ENCODE measurements around the gene GRID1. TPM values are rescaled to one million over a fixed set of nuclear protein-coding genes. Genes with fewer than 3 reads are reported as not detected.

GRID1 gene
- total RNA-seq, 1 donor from 2014 or later: 1.1 TPM

DNA sequence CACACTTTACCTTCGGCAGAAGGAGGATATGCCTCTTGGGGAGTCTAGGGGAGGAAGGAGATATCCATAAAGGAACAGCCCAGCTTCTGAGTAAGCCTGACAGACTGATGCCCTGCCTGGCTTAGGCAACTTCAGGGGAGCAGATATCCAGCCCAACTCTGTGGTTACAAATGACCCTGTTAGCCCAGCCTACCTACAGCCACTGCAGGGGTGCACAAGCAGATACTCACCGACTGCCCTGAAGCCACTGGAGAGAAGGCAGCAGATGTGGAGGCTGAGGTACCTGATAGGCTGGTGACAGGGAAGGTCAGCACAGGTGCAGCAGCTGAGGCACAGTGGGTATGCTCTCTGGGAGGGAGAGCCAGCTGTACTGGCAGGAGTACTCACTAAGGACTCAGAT is 770.2 kb downstream of the GRID1 start:
- no peaks in the 10 kb centered on the region for H3K36me3 Mint-ChIP-seq (ENCODE audit: low read depth)
- no peak overlapping the region for H3K4me3 Mint-ChIP-seq
- H3K4me1 Mint-ChIP-seq: peaks cover 13% of the 10 kb centered on the region
- TF ChIP-seq, protein P1, sequence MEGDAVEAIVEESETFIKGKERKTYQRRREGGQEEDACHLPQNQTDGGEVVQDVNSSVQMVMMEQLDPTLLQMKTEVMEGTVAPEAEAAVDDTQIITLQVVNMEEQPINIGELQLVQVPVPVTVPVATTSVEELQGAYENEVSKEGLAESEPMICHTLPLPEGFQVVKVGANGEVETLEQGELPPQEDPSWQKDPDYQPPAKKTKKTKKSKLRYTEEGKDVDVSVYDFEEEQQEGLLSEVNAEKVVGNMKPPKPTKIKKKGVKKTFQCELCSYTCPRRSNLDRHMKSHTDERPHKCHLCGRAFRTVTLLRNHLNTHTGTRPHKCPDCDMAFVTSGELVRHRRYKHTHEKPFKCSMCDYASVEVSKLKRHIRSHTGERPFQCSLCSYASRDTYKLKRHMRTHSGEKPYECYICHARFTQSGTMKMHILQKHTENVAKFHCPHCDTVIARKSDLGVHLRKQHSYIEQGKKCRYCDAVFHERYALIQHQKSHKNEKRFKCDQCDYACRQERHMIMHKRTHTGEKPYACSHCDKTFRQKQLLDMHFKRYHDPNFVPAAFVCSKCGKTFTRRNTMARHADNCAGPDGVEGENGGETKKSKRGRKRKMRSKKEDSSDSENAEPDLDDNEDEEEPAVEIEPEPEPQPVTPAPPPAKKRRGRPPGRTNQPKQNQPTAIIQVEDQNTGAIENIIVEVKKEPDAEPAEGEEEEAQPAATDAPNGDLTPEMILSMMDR (conservative IDR thresholded peaks at IDR 0.05): no peak
- H3K27me3 Mint-ChIP-seq (ENCODE audit: low read depth): peaks cover 2% of the 10 kb centered on the region
- H3K9me3 Mint-ChIP-seq: no peaks in the 10 kb centered on the region
- no peak overlapping the region for H3K27ac Mint-ChIP-seq (ENCODE audit: unreplicated experiment)
- DNase-seq (ENCODE audit: low read depth, low spot score): no peak

DNA sequence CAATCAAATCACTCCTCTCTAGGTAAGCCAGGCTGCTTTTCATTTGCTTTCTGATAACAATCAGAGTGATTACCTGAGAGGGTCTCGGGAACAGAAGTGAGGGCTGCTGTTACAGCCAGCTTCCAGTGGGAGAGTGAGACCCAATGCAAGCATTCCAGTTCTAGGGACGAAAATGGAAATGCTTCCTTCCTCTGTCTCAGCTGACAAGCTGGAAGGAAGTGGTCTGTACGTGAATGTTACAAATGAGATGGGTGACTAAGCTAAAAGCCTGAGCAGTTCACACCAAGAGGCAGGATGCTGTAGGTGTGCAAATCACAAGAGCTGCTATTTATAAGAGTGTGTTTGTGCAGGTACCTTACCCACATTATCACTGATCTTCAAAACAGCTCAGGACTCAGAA is 772.4 kb downstream of the GRID1 start:
- TF ChIP-seq, protein P1 (conservative IDR thresholded peaks at IDR 0.05): no peak
- H3K27ac Mint-ChIP-seq (ENCODE audit: unreplicated experiment): no peak overlapping the region
- no peak for DNase-seq (ENCODE audit: low read depth, low spot score)
- no peaks in the 10 kb centered on the region for H3K36me3 Mint-ChIP-seq (ENCODE audit: low read depth)
- H3K27me3 Mint-ChIP-seq (ENCODE audit: low read depth): peaks cover 2% of the 10 kb centered on the region
- no peaks in the 10 kb centered on the region for H3K9me3 Mint-ChIP-seq
- H3K4me1 Mint-ChIP-seq: peaks cover 8% of the 10 kb centered on the region
- no peak overlapping the region for H3K4me3 Mint-ChIP-seq

DNA sequence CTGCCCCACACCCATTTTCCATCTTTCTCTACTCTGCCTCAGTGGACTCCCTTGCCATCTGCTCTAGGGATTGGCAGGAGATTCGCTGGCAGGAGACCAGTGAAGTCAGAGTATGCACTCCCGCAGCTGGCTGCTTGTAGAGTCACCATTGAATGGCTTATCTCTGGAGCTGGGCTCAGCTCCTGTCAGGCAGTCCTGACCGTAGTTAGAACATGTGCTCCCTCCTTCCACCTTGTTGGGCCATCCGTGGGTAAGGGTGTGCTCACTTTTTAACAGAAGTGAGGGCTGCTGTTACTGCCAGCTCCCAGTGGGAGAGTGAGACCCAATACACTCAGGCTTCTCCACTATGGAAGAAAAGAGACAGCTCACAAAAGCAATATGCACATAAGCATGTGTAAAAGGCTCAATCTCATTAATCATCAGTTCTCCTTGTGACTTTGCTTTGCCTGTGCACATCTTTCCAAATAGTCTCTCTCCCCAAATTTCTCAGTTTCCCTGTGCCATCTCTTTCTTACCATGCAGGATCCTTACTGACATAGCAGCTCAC is 773.3 kb downstream of the GRID1 start:
- Mint-ChIP-seq H3K27me3 (ENCODE audit: low read depth) (peaks cover 2% of the 10 kb centered on the region), H3K4me3 (no peak overlapping the region), H3K36me3 (ENCODE audit: low read depth) (no peaks in the 10 kb centered on the region), H3K27ac (ENCODE audit: unreplicated experiment) (no peak overlapping the region), H3K4me1 (peaks cover 8% of the 10 kb centered on the region), H3K9me3 (no peaks in the 10 kb centered on the region)
- TF ChIP-seq, protein P1 (conservative IDR thresholded peaks at IDR 0.05): no peak
- DNase-seq (ENCODE audit: low read depth, low spot score): no peak

DNA sequence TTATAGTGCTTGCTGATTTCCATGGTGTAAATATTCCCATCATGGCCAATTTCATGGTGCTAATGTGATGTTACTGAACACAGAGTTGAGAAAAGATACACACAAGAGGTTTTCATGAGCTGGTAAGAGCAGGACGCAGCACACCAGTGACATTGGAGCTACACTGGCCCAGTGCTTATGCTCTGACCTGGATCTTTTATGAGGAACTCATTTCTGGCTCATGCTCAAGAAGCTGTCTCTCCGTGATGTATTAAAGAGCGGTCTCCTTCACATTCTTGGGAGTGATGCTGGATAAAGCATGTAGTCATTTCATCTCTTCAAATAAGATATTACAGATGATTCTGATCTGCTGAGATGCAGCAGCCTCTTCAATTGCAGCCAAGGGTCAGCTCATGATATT is 785.2 kb downstream of the GRID1 start:
- H3K4me3 Mint-ChIP-seq: no peak overlapping the region
- H3K27ac Mint-ChIP-seq (ENCODE audit: unreplicated experiment): no peak overlapping the region
- H3K36me3 Mint-ChIP-seq (ENCODE audit: low read depth): peaks cover 2% of the 10 kb centered on the region
- DNase-seq (ENCODE audit: low read depth, low spot score): no peak
- H3K4me1 Mint-ChIP-seq: no peaks in the 10 kb centered on the region
- H3K27me3 Mint-ChIP-seq (ENCODE audit: low read depth): no peaks in the 10 kb centered on the region
- TF ChIP-seq, protein P1 (conservative IDR thresholded peaks at IDR 0.05): no peak
- peaks cover 3% of the 10 kb centered on the region for H3K9me3 Mint-ChIP-seq

DNA sequence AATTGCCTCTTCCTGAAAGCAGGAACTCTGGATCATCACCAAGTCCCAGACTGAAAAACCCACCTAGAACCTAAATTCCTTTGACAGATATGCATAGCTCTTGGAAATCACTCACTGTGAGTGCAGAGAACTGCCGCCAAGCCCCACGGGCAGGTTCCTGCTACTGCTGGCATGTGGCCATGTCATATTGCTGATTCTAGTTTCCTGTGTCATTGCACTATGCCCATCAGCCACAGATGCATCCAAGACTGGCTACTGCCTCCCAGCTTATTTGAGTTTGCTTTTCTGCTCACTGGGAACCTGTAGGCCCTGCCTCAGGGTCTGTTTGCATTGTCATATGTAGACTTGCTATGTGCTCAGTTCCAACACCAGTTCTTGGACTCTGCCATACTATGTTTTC is 786.0 kb downstream of the GRID1 start:
- no peak for DNase-seq (ENCODE audit: low read depth, low spot score)
- H3K4me3 Mint-ChIP-seq: no peak overlapping the region
- H3K9me3 Mint-ChIP-seq: peaks cover 3% of the 10 kb centered on the region
- H3K4me1 Mint-ChIP-seq: peaks cover 5% of the 10 kb centered on the region
- TF ChIP-seq, protein P1 (conservative IDR thresholded peaks at IDR 0.05): no peak
- H3K27me3 Mint-ChIP-seq (ENCODE audit: low read depth): no peaks in the 10 kb centered on the region
- H3K36me3 Mint-ChIP-seq (ENCODE audit: low read depth): peaks cover 2% of the 10 kb centered on the region
- no peak overlapping the region for H3K27ac Mint-ChIP-seq (ENCODE audit: unreplicated experiment)

Data from neural crest cell (in vitro differentiated cells).